EL (cell line): Measurements from ENCODE around the gene C6orf120.
A peak's percentile ranks its signal among the peaks of the same experiment; 100 is the strongest.
"Not testable (repeated sequence)": the region's sequence is repeated elsewhere in the genome, so short reads cannot be mapped to it uniquely, and the experiment has no call there.

ENCODE experiments used
- DNase-seq: peaks from one replicate; pipeline ENCODE4 v3.0.0-alpha.2; 2016

The C6orf120 gene

DNA sequence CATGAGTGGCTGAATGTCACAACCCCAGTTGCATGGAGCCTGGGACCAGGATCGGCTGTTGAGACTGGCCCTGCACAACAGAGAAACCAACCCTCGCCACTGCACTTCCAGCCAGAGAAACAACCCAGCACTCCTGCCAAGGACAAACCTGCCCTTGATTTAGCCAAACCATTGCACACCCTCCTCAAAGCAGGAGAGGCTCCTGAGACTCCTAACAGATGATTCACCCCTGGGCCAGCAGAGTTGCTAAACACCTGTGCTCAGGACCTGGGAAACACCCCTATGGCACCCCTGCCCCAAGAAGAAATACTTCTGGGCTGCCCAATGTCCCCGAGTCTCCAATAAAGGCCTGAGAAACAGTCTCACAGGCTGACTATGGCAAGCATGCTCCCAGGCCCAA is 17.9 kb upstream of the C6orf120 start:
- DNase-seq = no peak

DNA sequence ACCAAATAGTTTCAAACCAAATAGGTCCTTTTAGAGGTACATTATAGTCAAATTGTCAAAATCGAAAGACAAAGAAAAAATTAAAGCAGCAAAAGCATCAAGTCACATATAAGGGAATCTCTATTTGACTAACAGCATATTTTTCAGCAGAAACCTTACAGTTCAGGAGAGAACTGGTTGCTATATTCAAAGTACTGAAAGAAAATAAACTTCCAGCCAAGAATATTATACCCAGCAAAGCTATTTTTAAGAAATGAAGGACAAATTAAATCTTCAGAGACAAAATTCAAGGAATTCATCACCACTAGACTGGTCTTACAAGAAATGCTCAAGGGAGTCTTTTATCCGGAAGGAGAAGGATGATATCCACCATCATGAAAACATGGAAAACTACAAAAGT is 16.1 kb upstream of the C6orf120 start:
- DNase-seq = no peak

DNA sequence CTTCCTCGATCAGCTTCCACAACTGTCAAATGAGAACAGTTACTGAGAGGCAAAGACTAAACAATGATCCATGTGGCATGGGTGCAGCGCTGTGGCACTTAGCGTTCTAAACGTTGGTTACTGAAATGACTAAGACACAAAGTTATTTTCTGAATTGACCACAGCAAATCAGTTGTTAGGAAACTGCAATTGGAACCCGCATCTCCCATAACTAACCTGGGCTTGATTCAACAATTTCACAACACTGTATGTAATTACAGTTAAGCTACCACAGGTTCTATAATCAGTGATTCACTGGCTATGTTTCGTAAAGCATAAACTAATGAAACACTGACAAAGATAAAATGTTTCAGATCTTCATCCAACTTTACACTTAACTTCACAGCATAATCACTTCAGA is 12.6 kb upstream of the C6orf120 start:
- DNase-seq = peak; percentile 81

DNA sequence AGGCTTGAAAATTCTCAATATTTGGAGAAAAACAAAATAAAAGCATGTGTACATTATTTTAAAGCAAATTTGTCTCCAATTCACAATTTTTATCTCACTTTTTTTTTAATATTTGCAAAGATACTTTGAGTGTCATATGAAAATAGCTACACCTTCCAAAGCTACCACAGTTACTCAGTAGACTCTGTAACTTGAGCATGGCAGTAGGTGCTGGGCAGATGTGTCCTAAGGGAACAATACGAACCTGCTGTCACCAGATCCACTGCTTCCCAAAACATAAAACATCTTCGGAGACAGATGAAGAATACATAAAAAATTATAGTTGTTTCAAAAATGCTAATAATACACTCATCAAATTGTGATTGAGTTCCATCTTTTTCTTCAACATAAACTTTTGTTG is 10.7 kb upstream of the C6orf120 start:
- no peak for DNase-seq

DNA sequence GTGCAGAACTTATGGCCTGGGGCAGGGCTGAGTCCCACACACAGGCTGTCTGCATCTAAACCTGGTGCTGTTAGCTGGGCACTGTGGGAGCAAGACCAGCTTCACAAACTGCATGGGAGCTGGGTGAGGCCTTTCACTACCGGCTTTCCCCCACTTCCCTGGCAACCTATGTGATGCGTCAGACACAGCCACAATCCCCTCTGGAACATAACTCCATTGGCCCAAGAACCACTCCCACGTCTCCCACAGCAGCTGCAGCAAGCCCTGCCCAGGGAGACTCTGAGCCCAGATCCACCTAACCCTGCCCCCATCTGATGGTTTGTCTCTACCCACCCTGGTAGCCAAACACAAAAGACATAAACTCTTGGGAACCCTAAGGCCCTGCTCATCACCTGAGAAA is 9.4 kb upstream of the C6orf120 start:
- DNase-seq = no peak

DNA sequence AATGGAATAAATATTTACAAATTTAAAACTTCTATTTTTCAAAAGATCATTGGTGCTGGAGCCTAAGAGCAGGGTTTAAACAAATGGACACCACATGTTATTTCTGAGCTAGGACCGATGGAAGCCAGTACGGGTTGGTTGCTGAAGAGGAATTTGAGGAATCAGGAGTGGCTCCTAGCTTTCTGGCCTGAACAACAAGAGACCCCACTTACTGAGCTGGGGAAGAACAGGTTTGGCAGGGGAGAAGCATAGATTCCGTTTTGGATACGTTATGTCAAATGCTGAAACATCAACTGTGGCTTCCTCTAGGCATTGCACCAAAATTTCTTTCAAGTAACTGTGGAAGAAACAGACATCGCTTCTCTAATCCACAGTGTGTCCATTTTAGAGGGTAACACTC is 6.8 kb upstream of the C6orf120 start:
- DNase-seq = no peak

DNA sequence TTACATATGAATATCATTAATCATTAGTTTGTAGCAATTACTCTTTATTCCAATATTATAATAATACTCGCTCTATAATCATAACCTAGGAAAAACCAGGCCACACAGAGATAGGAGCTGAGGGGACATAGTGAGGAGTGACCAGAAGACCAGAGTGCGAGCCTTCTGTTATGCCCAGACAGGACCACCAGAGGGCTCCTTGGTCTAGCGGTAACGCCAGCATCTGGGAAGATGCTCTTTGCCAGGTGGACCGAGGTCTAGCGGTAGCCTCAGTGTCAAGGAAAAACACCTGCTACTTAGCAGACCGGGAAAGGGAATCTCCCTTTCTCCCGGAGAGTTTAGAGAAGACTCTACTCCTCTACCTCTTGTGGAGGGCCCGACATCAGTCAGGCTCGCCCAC is 4.8 kb upstream of the C6orf120 start:
- DNase-seq = not testable (repeated sequence)

DNA sequence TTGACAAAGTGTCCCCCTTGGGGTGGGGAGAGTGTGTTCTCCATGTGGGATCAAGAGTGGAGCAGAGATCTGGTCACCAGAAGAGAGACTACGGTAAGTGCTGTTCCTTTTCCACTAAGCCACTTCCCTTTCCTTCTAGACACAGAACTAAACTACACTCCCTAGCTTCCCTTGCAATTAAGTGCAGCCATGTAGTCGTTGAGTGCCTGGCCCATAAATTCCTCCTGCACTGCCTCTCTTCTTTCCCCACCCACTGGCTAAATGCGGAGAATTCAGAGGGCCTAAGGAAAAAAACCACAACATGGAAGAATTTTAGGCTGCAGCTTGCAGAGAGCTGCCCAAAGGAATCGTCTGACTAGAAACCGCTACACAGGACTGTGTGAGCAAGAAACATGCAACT is 1.6 kb upstream of the C6orf120 start:
- peak; percentile 53 for DNase-seq

DNA sequence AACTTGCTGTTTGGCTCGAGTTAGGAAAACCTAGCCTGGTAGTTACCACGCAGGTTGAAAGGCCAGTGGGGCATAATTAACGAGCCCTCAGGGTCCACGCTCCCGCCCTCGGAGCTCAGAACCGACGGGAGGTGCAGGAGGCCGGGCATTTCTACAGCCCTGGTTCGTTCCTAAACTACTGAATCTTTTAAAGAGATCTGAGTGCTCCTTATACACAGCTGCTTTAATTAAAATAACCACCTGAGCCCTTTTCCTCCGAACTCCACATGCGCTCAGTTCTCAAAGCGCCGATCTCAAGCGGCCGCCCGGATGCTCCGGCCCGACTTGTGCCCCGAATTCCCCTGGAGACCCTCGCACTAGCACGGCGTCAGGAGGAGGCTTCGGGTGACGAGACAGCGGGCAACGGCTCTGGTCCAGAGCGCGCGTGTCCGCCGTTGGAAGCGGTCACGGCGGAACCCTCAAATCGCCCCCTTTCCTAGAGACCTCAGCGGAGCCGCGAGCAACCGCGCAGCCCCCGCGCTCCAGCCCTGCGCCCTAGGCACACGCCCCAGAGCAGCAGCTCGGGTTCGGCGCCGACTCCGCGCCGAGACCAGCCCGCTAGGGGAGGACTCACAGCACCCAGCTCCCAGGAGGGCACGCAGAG is 494 bp upstream of the C6orf120 start:
- DNase-seq = no peak

DNA sequence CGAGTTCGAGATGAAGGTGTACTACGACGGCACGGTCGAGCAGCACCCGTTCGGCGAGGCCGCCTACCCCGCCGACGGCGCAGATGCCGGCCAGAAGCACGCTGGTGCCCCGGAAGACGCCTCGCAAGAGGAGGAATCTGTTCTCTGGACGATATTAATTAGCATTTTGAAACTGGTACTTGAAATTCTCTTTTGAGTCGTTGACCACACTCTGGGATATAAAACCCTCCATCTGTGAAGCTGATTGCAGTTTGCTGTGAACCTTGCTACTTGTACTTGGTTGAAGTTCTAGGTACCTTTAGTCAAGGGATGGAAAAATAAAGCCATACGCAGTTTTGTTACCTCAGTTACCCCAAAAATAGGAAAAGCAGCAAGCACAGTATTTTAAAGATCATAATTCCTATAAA is 917 bp downstream of the C6orf120 start:
- no peak for DNase-seq

DNA sequence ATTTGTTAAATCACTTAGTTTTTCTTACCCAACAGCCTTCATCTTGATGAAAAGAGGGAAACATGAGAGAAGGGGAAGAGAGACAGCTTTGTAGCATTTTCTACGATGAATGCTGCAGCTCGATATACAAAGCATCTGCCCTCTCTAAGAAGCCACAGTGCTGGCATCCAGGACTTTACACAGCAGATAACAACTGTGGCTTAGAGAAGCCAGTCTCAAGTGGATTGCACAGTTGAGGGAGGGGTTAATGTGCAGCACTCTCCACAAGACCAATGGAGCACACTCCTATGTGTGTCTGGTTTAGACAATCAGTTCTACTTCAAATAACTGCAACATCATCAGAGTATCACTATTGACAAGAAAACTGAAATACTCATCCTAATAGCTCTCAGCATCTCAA is 5.8 kb downstream of the C6orf120 start:
- no peak for DNase-seq

DNA sequence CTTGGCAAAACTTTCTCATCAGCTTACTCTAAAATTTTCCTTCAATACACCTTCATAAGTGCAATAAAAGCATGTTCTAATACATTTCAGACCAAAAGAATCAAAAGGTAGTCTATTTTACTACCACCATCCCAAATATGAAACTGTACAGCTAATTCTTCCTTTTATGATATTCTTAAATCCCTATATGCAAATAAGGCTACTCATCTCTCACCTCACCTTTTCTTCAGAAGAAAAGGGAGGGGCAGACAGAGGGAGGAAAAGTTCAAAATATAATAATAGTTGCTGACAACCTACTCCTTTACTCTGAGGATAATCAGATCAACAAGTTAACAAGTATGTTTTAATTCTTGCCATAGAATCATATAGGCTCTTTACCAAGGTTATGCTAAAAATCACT is 7.4 kb downstream of the C6orf120 start:
- no peak for DNase-seq

DNA sequence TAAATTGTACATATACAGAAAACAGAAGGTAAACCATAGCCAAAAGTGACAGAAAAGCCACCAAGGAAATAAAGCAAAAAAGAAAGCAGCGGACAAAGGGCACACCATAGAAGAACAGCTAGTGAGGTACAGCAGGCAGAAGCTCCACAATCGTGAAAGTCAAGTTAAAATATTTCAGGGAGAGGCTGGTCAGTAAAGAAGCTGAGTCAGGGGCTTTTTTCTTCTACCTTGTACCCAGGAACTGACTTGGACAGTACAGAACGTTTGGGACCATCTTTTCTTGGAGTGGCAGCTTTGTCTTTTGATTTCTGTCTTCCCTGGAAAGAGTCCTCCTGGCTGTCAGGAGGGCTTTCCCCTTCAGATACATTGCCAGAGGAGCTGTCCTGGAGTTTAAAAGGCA is 8.1 kb downstream of the C6orf120 start:
- no peak for DNase-seq

DNA sequence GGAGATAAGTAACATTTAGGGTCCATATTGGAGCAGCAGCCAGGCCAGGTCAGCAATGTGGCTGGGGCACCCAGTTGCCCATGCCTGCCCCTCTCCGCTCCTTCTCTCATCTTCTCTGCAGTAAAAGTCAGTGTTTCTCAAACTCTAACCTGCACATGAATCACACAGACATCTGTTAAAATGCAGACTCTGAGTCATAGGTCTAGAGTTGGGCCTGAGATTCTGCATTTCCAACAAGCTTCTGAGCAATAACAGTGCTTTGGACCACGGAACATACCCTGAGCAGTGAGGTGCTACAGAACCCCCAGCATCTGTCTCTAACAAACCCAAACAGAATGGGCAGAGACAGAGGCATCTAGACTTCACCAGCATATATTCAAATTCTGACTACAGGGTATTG is 12.3 kb downstream of the C6orf120 start:
- DNase-seq = no peak

DNA sequence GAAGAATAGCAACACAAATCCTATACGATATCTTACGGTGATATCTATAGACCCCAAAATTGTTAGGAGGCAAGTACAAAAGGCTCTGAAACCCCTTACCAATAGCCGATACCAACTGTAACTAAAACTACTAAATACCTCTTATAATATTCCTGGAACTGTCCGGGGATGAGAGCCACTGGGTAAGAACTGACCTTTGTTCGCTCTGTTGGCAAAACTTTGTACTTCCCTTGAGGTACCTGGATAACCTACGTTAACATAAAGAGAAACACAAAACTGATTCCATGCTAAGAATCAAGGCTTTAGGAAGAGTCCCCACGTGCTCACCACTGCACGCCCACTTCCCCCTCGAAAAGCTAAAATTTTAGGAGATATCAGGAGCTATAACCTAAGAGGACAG is 12.7 kb downstream of the C6orf120 start:
- DNase-seq = no peak

DNA sequence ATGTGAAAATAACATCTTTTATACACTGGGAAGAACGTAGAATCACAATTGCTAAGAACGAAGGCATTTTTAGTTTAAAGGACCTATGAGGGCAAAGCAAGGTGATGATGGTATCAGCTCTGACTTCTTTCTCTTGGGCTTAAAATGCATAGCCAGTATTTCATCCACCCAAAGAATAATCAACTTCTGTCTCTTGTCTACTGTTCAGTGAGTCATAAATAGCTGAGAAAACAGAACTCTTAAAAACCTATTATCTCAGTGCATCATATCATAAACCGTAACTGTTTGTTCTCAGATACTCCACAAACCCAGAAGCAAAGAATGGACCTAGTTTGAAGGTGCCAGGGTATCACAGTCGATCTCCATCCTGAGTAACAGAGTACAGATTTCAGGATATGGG is 17.2 kb downstream of the C6orf120 start:
- DNase-seq = no peak

DNA sequence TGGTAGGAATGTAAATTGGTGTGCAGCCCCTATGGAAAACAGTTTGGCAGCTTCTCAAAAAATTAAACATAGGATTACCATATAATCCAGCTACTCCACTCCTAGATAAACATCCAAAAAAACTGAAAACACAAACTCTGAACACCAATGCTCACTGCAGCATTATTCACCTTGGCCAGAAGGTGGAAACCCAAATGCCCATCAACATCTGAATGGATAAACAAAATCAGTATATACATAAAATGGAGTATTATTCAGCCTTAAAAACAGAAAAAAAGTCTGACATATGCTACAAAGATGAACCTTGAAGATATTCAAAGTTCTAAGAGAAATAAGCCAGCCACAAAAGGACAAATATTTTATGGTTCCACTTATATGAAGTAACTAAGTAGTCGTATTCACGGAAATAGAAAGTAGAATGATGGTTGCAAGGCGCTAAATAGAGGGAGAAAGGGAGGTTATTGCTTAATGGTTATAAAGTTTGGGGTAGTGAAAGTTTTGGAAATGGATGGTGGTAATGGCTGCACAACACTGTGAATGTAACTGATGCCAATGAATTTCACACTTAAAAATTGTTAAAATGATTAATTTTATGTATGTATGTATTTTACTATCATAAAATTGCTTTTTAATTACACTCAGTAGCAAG is 18.4 kb downstream of the C6orf120 start:
- no peak for DNase-seq

DNA sequence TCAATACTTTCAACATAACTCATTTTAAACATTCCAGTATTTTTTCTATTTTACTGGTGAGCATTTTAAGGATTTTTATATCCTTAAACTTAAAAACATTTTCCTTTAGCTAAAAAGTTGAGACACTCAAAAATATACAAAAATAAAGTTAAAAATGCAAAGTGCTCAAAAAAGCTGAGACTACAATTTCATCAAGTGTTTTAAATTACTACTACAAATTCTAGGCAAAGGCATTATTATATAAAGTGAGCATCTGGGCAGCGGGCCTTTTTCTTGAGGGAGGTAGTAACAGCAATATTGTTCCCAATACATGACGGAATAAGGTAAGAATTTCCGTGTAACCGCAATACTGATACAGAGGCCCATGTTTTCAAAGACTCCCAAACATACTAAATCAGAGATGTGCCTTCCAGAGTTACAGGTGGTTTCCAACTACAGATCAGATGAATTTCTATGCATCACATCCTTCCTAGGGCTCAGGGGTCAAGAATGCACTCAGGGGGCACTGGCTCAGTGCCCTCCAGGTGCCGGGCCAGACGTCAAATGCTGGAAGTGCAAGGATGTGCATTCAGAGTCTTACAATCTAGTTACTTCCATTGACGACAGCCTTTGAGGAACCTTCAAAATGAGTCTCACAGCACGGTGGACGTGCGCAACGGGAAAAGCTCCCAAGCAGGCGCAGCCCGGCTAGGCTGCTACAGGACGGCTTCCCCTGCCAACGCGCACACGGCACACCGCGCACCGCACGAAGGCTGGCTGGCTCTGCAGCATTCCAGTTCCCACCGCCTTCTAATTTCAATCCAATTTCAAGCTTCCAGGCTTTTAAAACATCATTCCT is 20.7 kb downstream of the C6orf120 start:
- DNase-seq = peak; percentile 71

DNA sequence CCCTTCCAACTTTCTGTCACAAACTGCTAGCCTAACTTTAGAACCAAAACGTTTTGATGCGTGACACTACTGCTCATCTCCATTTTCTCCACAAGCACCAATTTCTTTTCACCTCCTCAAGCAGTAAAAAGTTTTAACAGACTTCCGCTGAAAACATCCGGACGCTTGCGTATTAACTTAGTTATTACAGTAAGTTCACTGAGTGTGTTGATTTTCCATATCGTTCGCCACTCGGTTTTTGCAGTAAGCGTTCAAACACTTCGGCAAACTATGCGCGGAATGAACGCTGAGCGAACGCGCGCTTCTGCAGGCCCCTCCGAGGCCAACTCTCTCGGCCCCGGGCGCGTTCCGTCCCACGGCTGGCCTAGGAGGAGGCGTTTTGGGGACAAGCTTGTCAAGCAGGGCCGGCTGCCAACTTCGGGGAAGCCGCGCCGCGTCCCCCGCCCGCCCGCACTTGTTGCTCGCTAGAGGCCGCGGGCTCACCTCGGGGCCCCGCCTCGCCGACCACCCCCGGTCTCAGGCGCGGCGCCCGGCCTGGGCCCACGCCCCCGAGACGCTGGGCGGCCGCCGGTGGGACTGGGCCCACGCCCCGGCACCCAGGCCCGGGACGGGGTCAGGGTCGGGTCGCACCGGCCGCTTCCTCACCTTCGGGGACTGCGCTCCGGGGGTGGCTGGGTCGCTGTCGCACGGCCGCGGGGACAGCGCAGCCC is 21.4 kb downstream of the C6orf120 start:
- DNase-seq = peak; percentile 73

DNA sequence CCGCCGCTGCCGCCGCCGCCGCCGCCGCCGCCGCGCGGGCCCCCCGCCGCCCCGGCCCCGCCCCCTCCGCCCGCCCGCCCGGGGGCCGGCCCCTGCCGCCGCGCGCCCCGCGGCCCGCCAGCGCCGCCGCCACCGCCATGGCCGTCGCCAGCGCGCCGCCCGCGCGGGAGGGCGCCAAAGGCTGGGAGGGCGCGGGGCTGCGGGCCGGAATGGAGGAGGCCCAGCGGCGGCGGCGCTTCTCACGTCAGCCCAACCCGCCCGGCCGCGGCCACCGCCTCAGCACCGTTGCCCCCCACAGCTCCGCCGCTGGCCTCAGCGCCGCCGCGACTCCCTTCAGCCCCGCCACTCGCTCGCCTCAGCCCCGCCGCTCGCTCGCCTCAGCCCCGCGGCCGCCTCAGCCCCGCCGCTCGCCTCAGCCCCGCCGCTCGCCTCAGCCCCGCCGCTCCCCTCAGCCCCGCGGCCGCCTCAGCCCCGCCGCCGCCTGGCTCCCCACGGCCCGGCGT is 22.1 kb downstream of the C6orf120 start:
- DNase-seq = peak; percentile 41

DNA sequence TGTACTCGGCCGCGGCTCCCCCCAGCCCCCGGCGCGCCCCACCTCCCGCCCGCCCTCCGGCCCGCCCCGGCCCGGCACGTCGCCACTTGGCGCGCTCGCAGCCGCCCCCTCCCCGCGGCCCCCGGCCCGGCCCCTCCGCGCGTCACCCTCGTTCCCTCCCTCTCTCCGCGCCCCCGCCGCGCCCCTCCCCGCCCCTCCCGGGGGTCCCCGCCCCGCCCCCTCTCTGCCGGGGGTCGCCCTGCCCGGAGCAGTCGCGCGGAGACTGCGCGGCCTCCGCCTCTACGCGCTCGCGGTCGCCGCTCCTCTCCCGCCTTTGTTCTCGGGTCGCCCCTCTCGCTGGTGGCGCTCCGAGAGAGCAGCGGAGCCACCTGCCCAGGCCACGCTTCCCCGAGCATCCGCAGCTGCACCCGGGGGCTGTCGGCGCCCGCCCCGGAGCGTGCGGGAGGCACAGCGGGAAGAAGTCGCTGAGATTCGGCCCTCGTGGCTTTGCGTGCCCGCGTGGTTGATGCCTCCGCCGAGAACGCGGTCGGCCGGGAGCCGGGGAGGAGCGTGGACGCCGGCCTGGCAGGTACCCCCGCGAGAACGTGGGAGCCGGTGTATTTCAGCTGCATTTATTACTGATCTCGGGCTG is 22.7 kb downstream of the C6orf120 start, which contains the start of gene PHF10:
TSS of gene PHF10 (minus strand) at position 7 of the 631 bp plus-strand sequence. CDS start 569 bp downstream, outside the sequence.
- peak; percentile 49 for DNase-seq
